Neural cell (in vitro differentiated cells): ENCODE results near the gene CDA. TPM values are rescaled to one million over a fixed set of nuclear protein-coding genes. Genes with fewer than 3 reads are reported as not detected.

Experiments
- H2AFZ ChIP-seq: fragments of 200-600, 300-800 bp; sonication (generic), shearing (Covaris generic); 2 replicates; pipeline ENCODE4 v1.6.0; 2014; ENCODE audit warnings: low read depth, mild to moderate bottlenecking, antibody characterized with exemption, low read length, moderate library complexity
- H3F3A ChIP-seq: fragments of 200-600 bp; shearing (Covaris generic); 2 replicates; pipeline ENCODE4 v1.6.1; 2016; ENCODE audit warnings: mild to moderate bottlenecking, moderate library complexity, mixed read lengths, antibody characterized with exemption, low read length; ENCODE audit not compliant: insufficient read depth, poor library complexity, severe bottlenecking
- H3K27ac ChIP-seq: fragments of 200-600, 300-800 bp; sonication (generic), shearing (Covaris generic); 2 replicates; pipeline ENCODE4 v1.5.1; 2014; ENCODE audit warnings: mild to moderate bottlenecking, low read length, moderate library complexity
- H3K27me3 ChIP-seq: fragments of 300-800, 200-600 bp; sonication (generic), shearing (Covaris generic); 2 replicates; pipeline ENCODE4 v1.6.0; 2014; ENCODE audit warnings: mild to moderate bottlenecking, low read depth, low read length, moderate library complexity; ENCODE audit not compliant: insufficient read depth
- H3K36me3 ChIP-seq: fragments of 300-800, 200-600 bp; sonication (generic), shearing (Covaris generic); 2 replicates; pipeline ENCODE4 v1.5.1; 2014; ENCODE audit warnings: mild to moderate bottlenecking, antibody characterized with exemption, low read length, moderate library complexity; ENCODE audit not compliant: insufficient read depth
- H3K4me2 ChIP-seq: fragments of 300-800, 200-600 bp; sonication (generic), shearing (Covaris generic); 2 replicates; pipeline ENCODE4 v1.6.0; 2014; ENCODE audit warnings: mild to moderate bottlenecking, low read length
- H3K4me3 ChIP-seq: fragments of 300-800, 200-600 bp; sonication (generic), shearing (Covaris generic); 2 replicates; pipeline ENCODE4 v1.5.1; 2014; ENCODE audit warnings: mild to moderate bottlenecking, low read length, moderate library complexity
- H3K79me2 ChIP-seq: fragments of 200-600 bp; shearing (Covaris generic); replicated peaks from 2 replicates; pipeline ENCODE4 v1.6.0; 2014; ENCODE audit warnings: mild to moderate bottlenecking, low read length, moderate library complexity; ENCODE audit not compliant: insufficient read depth
- H3K9ac ChIP-seq: fragments of 300-800, 200-600 bp; sonication (generic), shearing (Covaris generic); 2 replicates; pipeline ENCODE4 v1.6.1; 2016; ENCODE audit warnings: mild to moderate bottlenecking, low read length, mixed read lengths
- H3K9me2 ChIP-seq: fragments of 200-600 bp; shearing (Covaris generic); 2 replicates; pipeline ENCODE4 v1.6.1; 2016; ENCODE audit warnings: mild to moderate bottlenecking, low read length, mixed read lengths; ENCODE audit not compliant: insufficient read depth
- H3K9me3 ChIP-seq: fragments of 200-600, 300-800 bp; sonication (generic), shearing (Covaris generic); 2 replicates; pipeline ENCODE4 v1.6.1; 2016; ENCODE audit warnings: mild to moderate bottlenecking, mixed run types, low read length, moderate library complexity, mixed read lengths
- H4K20me1 ChIP-seq: fragments of 200-600 bp; shearing (Covaris generic); 2 replicates; pipeline ENCODE4 v1.6.1; 2016; ENCODE audit warnings: mild to moderate bottlenecking, mixed run types; ENCODE audit not compliant: insufficient read depth
- EP300 ChIP-seq: fragments of 450-650 bp; conservative IDR thresholded peaks from 2 replicates; pipeline ENCODE4 v1.6.1; 2014; ENCODE audit warnings: antibody characterized with exemption, mild to moderate bottlenecking, moderate library complexity; ENCODE audit not compliant: poor library complexity, severe bottlenecking
- EZH2 ChIP-seq: fragments of 200-600, 300-800 bp; shearing (Covaris generic), sonication (generic); IDR thresholded peaks from 2 replicates; pipeline ENCODE4 v1.6.1; 2014; ENCODE audit warnings: antibody characterized with exemption, low read length, borderline replicate concordance, mild to moderate bottlenecking; ENCODE audit not compliant: insufficient read depth, poor library complexity, severe bottlenecking
- MXI1 ChIP-seq: fragments of 450-650 bp; conservative IDR thresholded peaks from 2 replicates; pipeline ENCODE4 v1.6.1; 2014; ENCODE audit warnings: antibody characterized with exemption, mild to moderate bottlenecking; ENCODE audit not compliant: poor library complexity, severe bottlenecking
- POLR2AphosphoS5 ChIP-seq: IDR thresholded peaks from 2 replicates; pipeline ENCODE4 v1.6.1; 2012
- RAD21 ChIP-seq: fragments of 450-650 bp; conservative IDR thresholded peaks from 2 replicates; pipeline ENCODE4 v1.6.1; 2014; ENCODE audit warnings: antibody characterized with exemption, mild to moderate bottlenecking, moderate library complexity
- REST ChIP-seq: IDR thresholded peaks from 2 replicates; pipeline ENCODE4 v1.6.1; 2012; ENCODE audit warnings: borderline replicate concordance
- SMC3 ChIP-seq: fragments of 450-650 bp; conservative IDR thresholded peaks from 2 replicates; pipeline ENCODE4 v1.6.1; 2014; ENCODE audit warnings: antibody characterized with exemption, mild to moderate bottlenecking, moderate library complexity; ENCODE audit not compliant: poor library complexity
- TAF1 ChIP-seq: IDR thresholded peaks from 2 replicates; pipeline ENCODE4 v1.6.1; 2012; ENCODE audit warnings: low read depth
- polyA plus RNA-seq: library from polyadenylated mRNA; depleted of rRNA; stranded (reverse); fragments of >200 nt; gene quantifications from 2 replicates; pipeline ENCODE4 v1.2.3, GENCODE V29; 2014
- TF ChIP-seq, protein P1 (sequence below): fragments of 450-650 bp; IDR thresholded peaks from 2 replicates; pipeline ENCODE4 v1.5.1; 2014; ENCODE audit warnings: antibody characterized with exemption, mild to moderate bottlenecking, moderate library complexity; ENCODE audit not compliant: poor library complexity, severe bottlenecking

Gene CDA
- polyA plus RNA-seq, 1 donor from 2014 or later: not detected

DNA sequence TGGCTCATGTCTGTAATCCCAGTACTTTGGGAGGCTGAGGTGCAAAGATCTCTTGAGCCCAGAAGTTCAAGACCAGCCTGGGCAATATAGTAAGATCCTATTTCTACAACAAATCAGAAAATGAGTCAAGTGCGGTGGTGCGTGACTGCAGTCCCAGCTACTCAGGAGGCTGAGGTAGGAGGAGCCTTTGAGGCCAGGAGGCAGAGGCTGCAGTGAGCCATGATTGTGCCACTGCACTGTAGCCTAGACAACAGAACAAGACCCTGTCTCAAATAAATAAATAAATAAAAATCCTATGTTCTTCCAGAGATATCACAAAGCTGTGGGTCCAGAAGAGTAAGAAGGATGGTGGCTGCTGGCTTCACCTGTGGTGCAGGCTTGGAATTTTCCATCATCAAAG lies 22.1 kb downstream of the CDA start:
- Histone ChIP-seq H3K9ac (no peak overlapping the region), H3K9me2 (no peaks in the 10 kb centered on the region), H3K27me3 (no peaks in the 10 kb centered on the region), H4K20me1 (no peaks in the 10 kb centered on the region), H3F3A (no peaks in the 10 kb centered on the region), H3K9me3 (no peaks in the 10 kb centered on the region), H3K27ac (no peak overlapping the region), H3K79me2 (no peaks in the 10 kb centered on the region), H3K4me2 (no peak overlapping the region), H3K4me3 (no peak overlapping the region), H2AFZ (no peak overlapping the region), H3K36me3 (no peaks in the 10 kb centered on the region)
- TF ChIP-seq RAD21 (no peak), REST (no peak), EP300 (no peak), MXI1 (no peak), POLR2AphosphoS5 (no peak), TAF1 (no peak), SMC3 (no peak), EZH2 (no peak)
- TF ChIP-seq, protein P1, sequence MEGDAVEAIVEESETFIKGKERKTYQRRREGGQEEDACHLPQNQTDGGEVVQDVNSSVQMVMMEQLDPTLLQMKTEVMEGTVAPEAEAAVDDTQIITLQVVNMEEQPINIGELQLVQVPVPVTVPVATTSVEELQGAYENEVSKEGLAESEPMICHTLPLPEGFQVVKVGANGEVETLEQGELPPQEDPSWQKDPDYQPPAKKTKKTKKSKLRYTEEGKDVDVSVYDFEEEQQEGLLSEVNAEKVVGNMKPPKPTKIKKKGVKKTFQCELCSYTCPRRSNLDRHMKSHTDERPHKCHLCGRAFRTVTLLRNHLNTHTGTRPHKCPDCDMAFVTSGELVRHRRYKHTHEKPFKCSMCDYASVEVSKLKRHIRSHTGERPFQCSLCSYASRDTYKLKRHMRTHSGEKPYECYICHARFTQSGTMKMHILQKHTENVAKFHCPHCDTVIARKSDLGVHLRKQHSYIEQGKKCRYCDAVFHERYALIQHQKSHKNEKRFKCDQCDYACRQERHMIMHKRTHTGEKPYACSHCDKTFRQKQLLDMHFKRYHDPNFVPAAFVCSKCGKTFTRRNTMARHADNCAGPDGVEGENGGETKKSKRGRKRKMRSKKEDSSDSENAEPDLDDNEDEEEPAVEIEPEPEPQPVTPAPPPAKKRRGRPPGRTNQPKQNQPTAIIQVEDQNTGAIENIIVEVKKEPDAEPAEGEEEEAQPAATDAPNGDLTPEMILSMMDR: no peak

- no peak overlapping the region for H3K27ac ChIP-seq
- no peaks in the 10 kb centered on the region for H4K20me1 ChIP-seq
- no peaks in the 10 kb centered on the region for H3K27me3 ChIP-seq
- H3K9me3 ChIP-seq: no peaks in the 10 kb centered on the region
- no peaks in the 10 kb centered on the region for H3K36me3 ChIP-seq
- no peak overlapping the region for H3K4me2 ChIP-seq
- H3K79me2 ChIP-seq: no peaks in the 10 kb centered on the region
- no peak overlapping the region for H3K9ac ChIP-seq
- TF ChIP-seq REST: no peak
- H3F3A ChIP-seq: no peaks in the 10 kb centered on the region
- H2AFZ ChIP-seq: no peak overlapping the region
- no peak overlapping the region for H3K4me3 ChIP-seq
- H3K9me2 ChIP-seq: no peaks in the 10 kb centered on the region
Observed at GRCh38 chr1:20611652-20612051, 22.8 kb downstream of the CDA start.
